ENCODE data around the gene SPTLC3.

SPTLC3 gene

DNA sequence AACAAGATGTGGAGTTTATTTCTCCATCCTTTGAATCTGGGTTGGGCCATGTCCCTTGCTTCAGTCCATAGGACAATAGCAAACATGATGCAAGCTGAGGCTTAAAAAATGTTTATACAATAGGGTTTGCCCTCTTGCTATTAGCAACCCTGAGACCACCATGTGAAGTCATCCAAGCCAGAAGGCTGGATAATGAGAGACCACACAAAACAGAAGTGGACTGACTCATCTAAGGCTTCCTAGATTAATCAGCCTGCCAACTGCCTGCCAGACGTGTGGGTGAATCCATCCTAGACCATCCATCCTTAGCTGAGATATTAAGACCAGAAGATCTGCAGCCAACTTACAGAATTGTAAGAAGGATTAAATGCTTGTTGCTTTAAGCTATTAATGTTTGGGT is 174.2 kb downstream of the SPTLC3 start:
- H3K4me3 ChIP-seq (ENCODE audit: low read depth, low read length) = no peak overlapping the region
- DNase-seq (ENCODE audit: low read depth) = no peak
- TF ChIP-seq, protein P1, sequence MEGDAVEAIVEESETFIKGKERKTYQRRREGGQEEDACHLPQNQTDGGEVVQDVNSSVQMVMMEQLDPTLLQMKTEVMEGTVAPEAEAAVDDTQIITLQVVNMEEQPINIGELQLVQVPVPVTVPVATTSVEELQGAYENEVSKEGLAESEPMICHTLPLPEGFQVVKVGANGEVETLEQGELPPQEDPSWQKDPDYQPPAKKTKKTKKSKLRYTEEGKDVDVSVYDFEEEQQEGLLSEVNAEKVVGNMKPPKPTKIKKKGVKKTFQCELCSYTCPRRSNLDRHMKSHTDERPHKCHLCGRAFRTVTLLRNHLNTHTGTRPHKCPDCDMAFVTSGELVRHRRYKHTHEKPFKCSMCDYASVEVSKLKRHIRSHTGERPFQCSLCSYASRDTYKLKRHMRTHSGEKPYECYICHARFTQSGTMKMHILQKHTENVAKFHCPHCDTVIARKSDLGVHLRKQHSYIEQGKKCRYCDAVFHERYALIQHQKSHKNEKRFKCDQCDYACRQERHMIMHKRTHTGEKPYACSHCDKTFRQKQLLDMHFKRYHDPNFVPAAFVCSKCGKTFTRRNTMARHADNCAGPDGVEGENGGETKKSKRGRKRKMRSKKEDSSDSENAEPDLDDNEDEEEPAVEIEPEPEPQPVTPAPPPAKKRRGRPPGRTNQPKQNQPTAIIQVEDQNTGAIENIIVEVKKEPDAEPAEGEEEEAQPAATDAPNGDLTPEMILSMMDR (IDR thresholded peaks at IDR 0.05; ENCODE audit: low read depth, low read length, missing control alignments) = no peak
- in situ Hi-C loops (cut with HindIII; ENCODE audit: low sequenced_read_pairs) = no loop called here

DNA sequence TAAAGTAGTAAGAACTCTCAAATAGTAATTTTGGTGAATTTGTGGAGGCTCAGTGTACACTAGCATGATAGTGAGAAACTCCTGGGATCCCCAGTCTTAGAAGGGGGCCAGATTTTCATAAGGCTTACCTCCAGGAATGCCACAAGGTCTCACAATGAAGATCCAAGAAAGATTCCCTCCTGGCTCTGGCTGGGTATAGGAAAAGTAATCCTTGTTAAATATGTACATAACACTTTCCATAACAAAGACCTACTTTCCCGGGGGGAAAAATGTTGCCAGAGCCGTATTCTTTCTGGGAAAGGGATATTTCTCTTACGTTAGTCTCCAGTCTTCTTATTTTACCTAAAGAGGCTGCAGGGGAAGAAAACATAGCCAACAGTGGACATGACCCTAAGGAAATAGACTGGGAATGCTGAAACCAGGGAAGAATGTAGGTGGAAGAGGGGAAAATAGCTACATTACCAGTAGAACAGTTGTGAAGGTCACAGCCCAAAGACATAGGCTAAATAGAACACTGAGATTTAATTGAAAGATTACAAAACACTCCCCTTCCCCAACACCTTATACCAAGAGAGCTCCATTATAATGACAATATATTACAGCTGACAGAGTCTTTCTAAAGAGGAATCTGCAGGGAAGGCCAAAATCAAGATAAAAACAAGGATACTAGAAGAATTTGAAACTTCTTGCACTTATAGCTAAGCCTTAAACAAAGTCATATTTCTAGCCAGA is 177.4 kb downstream of the SPTLC3 start:
- in situ Hi-C loops (cut with HindIII; ENCODE audit: low sequenced_read_pairs) = no loop called here
- H3K4me3 ChIP-seq (ENCODE audit: low read depth, low read length) = no peak overlapping the region
- DNase-seq (ENCODE audit: low read depth) = no peak
- TF ChIP-seq, protein P1 (IDR thresholded peaks at IDR 0.05; ENCODE audit: low read depth, low read length, missing control alignments) = no peak

DNA sequence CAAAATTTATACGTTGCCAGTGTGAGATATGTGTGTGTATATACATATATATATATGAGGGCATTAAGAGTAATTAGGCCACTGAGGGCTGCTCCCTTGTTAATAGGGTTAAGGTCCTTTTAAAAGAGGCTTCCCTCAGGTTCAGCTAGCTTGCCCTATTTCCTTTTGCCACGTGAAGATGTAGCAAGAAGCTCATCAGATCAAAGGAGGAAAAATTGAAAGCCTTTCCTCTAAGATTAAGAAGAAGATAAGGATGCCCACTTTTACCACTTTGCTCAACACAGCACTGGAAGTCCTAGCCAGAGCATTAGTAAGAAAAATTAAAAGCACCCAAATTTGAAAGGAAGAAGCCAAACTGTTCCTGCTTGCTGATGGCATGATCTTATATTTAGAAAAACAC is 179.1 kb downstream of the SPTLC3 start:
- in situ Hi-C loops (cut with HindIII; ENCODE audit: low sequenced_read_pairs) = no loop called here
- no peak for DNase-seq (ENCODE audit: low read depth)
- TF ChIP-seq, protein P1 (IDR thresholded peaks at IDR 0.05; ENCODE audit: low read depth, low read length, missing control alignments) = no peak
- no peak overlapping the region for H3K4me3 ChIP-seq (ENCODE audit: low read depth, low read length)

DNA sequence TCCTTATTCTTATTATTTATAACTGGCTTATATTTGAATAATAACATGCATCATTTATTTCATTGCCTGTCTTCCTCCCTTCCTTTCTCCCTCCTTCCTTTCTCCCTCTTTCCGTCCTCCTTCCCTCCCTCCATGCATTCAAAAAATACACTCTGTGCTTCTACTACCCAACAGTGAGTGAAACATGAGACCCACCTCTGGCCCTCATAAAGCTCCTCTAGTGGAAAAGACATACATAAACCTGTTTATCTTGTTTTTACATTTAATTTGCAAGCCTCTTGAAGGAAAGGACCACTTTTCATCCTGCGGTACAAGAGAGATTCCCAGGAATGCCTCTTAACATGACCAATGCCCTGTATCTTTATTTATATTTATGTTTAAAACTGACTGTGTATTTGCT is 190.5 kb downstream of the SPTLC3 start:
- no peak for DNase-seq (ENCODE audit: low read depth)
- TF ChIP-seq, protein P1 (IDR thresholded peaks at IDR 0.05; ENCODE audit: low read depth, low read length, missing control alignments) = no peak
- in situ Hi-C loops (cut with HindIII; ENCODE audit: low sequenced_read_pairs) = no loop called here
- H3K4me3 ChIP-seq (ENCODE audit: low read depth, low read length) = no peak overlapping the region

DNA sequence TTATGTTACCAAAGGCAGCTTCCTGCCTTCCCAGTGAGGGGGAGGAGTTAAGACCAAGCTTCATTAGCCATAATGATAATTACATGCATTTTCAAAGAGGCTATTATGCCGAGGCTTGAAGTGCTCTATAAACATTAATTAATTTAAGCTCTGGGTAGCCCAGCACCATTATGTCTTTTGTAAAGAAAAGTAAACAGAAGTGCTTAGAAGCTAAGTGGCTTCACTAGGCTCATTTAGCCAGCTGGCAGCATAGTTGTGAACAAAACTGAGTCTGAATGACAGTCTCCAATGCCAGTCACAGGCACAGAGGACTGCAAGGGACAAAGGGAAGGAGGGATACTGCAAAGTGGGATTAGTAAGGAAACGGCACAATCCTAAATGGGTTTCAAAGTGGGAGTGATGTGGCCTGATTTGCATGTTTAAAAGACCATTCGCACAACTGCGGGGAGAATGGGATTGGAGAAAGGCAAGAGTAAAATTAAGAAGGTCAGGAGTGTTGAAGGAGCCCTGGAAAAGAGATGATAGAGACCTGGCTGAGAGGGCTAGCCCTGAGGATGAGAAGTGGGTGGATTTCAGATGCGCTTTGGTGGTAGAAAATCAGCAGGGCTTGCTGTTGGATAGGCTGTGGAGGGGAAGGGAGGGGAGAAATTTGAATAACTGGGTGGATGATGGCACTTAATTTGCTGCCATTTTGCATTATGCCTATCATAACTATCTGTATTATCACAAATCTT is 192.2 kb downstream of the SPTLC3 start:
- TF ChIP-seq, protein P1 (IDR thresholded peaks at IDR 0.05; ENCODE audit: low read depth, low read length, missing control alignments) = no peak
- in situ Hi-C loops (cut with HindIII; ENCODE audit: low sequenced_read_pairs) = no loop called here
- no peak overlapping the region for H3K4me3 ChIP-seq (ENCODE audit: low read depth, low read length)
- DNase-seq (ENCODE audit: low read depth) = no peak

DNA sequence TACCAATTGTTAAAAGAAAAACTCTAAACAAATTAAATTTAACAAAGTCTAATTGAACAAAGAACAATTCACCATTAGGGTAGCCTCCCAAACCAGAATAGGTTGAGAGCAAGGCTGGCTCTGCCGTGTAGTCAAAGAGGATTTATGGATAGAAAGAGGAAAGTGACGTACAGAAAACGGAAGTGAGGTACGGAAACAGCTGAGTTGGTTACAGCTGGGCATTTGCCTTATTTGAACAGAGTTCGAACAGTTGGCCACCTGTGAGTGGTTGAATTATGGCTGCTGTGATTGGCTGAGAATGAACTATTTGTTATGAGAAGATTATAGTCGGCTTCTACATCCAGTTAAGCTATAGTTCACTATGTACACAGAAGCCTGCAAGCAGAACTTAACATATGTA is 193.8 kb downstream of the SPTLC3 start:
- TF ChIP-seq, protein P1 (IDR thresholded peaks at IDR 0.05; ENCODE audit: low read depth, low read length, missing control alignments) = no peak
- in situ Hi-C loops (cut with HindIII; ENCODE audit: low sequenced_read_pairs) = no loop called here
- DNase-seq (ENCODE audit: low read depth) = no peak
- no peak overlapping the region for H3K4me3 ChIP-seq (ENCODE audit: low read depth, low read length)

Measured in astrocyte of the cerebellum (primary cell).